ENCODE measurements around the gene MLXIP.

DNA sequence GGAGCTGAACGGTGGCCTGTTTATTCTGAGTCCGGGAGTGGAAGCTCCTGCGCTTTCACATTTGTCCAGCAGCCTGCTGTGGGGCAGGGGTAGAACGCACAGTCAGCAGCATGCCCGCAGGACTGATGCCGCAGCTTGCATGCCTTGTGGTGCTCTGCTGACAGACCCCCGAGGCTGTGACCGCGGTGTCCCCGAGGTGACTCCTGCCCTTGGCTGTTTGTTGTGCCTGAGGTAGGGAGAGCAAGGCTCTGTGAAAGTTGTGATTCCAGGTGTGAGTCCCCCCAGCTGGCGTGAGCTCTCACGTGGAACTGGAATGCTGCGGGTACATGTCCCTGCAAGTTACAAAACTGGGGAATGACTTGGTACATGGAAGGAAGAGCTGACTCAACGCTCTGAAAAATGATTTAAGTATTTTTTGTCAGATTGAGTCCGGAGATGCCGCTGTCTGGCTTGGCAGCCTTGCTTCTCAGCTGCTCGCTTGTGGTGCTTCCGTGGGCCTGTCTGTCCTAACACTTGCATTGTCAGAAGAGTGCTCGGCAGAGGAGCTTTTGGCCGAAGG, 18.1 kb downstream of the MLXIP start:
- TF ChIP-seq, protein P1, sequence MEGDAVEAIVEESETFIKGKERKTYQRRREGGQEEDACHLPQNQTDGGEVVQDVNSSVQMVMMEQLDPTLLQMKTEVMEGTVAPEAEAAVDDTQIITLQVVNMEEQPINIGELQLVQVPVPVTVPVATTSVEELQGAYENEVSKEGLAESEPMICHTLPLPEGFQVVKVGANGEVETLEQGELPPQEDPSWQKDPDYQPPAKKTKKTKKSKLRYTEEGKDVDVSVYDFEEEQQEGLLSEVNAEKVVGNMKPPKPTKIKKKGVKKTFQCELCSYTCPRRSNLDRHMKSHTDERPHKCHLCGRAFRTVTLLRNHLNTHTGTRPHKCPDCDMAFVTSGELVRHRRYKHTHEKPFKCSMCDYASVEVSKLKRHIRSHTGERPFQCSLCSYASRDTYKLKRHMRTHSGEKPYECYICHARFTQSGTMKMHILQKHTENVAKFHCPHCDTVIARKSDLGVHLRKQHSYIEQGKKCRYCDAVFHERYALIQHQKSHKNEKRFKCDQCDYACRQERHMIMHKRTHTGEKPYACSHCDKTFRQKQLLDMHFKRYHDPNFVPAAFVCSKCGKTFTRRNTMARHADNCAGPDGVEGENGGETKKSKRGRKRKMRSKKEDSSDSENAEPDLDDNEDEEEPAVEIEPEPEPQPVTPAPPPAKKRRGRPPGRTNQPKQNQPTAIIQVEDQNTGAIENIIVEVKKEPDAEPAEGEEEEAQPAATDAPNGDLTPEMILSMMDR (IDR thresholded peaks at IDR 0.05; ENCODE audit: insufficient read depth, low read length, poor library complexity, severe bottlenecking): no peak
- no peak for TF ChIP-seq EZH2phosphoT487 (conservative IDR thresholded peaks at IDR 0.05; ENCODE audit: low read length)
